Measurements from ENCODE around the gene C5AR1. TPM values are rescaled to one million over a fixed set of nuclear protein-coding genes. Genes with fewer than 3 reads are reported as not detected.
A peak's percentile ranks its signal among the peaks of the same experiment; 100 is the strongest.

The C5AR1 gene
- total and polyA plus RNA-seq, 4 donors, result 1.8 to 5.3 (median 3.2) TPM

DNA sequence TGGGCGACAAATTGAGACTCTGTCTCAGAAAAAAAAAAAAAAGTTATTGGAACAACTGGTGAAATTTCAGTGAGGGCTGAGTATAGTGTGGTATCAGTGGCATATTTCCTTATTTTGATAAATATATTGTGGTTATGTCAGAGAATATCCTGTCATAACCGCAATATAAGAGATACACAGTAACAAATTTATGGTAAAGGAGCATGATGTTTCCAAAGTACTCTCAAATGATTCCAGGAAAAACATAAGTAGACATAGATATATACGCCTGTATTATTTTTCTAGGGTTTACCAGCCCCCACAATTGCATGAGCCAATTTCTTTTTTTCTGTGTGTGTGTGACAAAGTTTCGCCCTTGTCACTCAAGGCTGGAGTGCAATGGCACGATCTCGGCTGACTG lies 5.7 kb upstream of the C5AR1 start (continued):
- TF ChIP-seq TAF1 (conservative IDR thresholded peaks at IDR 0.05), result no peak

DNA sequence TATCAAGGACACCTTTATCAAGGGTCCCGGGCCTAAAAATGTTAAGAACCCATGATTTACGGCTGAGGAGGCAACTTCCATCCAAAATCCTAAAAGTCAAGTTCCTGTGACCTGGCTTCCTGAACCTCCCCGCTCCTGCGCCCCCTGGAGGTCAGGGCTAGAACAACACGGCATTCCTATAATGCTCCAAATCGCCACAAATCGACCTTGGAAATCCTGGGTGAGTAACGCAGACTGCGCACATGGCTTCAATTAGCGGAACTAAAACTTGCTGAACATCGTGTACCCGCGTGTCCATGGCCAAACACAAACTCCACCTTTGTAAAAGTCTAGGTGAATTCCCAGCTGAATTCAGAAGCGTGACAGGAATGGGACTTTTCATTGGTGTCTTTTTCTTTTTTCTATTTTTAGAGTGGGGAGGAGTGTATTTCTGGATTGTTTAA lies 4.3 kb upstream of the C5AR1 start:
- 3% methylated on average over 14 of the region's 14 CpGs for WGBS
- peak; percentile 80 for DNase-seq (ENCODE audit: low spot score)
- Histone ChIP-seq H3K27ac (ENCODE audit: low read depth in 1 of 2, low read length in 2 of 2) (peak overlapping the region in 1 of 2 donors; percentile 40), H3K9ac (ENCODE audit: low read depth in 1 of 2, low read length in 2 of 2) (peak overlapping the region in 1 of 2 donors; percentile 34), H3K27me3 (ENCODE audit: control insufficient read depth in 4 of 4, insufficient read depth in 4 of 4, low read length in 3 of 4) (no peaks in the 10 kb centered on the region), H3K36me3 (ENCODE audit: control insufficient read depth in 4 of 4, insufficient read depth in 3 of 4, low read depth in 1 of 4, low read length in 3 of 4) (no peaks in the 10 kb centered on the region), H3K4me1 (ENCODE audit: control insufficient read depth in 4 of 4, insufficient read depth in 4 of 4, low read length in 3 of 4) (peaks cover 0 to 5% (median 0%) of the 10 kb centered on the region in 4 donors), H3K4me3 (ENCODE audit: low read depth in 1 of 3, low read length in 3 of 3) (no peak overlapping the region), H3K9me3 (ENCODE audit: control insufficient read depth in 4 of 4, low read length in 3 of 4) (no peaks in the 10 kb centered on the region)
- TF ChIP-seq HNF4G (IDR thresholded peaks at IDR 0.05) (no peak), HNF4A (conservative IDR thresholded peaks at IDR 0.05) (peak; percentile 52 to 67), NR2F2 (IDR thresholded peaks at IDR 0.05) (peak; percentile 84), TAF1 (conservative IDR thresholded peaks at IDR 0.05) (no peak), YY1 (IDR thresholded peaks at IDR 0.05) (peak; percentile 31), EGR1 (IDR thresholded peaks at IDR 0.05; ENCODE audit: low read depth in 2 of 2) (peak in 1 of 2 donors; percentile 66), GABPA (IDR thresholded peaks at IDR 0.05 in 1 of 2, conservative IDR thresholded peaks at IDR 0.05 in 1 of 2) (no peak), RAD21 (IDR thresholded peaks at IDR 0.05) (peak; percentile 72 to 82), FOXA1 (IDR thresholded peaks at IDR 0.05) (peak; percentile 38), RXRA (IDR thresholded peaks at IDR 0.05) (peak; percentile 70 to 77), JUND (IDR thresholded peaks at IDR 0.05) (peak in 1 of 2 donors; percentile 42), SP1 (IDR thresholded peaks at IDR 0.05) (peak; percentile 85), FOXA2 (IDR thresholded peaks at IDR 0.05) (no peak)
- TF ChIP-seq, protein P1, sequence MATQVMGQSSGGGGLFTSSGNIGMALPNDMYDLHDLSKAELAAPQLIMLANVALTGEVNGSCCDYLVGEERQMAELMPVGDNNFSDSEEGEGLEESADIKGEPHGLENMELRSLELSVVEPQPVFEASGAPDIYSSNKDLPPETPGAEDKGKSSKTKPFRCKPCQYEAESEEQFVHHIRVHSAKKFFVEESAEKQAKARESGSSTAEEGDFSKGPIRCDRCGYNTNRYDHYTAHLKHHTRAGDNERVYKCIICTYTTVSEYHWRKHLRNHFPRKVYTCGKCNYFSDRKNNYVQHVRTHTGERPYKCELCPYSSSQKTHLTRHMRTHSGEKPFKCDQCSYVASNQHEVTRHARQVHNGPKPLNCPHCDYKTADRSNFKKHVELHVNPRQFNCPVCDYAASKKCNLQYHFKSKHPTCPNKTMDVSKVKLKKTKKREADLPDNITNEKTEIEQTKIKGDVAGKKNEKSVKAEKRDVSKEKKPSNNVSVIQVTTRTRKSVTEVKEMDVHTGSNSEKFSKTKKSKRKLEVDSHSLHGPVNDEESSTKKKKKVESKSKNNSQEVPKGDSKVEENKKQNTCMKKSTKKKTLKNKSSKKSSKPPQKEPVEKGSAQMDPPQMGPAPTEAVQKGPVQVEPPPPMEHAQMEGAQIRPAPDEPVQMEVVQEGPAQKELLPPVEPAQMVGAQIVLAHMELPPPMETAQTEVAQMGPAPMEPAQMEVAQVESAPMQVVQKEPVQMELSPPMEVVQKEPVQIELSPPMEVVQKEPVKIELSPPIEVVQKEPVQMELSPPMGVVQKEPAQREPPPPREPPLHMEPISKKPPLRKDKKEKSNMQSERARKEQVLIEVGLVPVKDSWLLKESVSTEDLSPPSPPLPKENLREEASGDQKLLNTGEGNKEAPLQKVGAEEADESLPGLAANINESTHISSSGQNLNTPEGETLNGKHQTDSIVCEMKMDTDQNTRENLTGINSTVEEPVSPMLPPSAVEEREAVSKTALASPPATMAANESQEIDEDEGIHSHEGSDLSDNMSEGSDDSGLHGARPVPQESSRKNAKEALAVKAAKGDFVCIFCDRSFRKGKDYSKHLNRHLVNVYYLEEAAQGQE (IDR thresholded peaks at IDR 0.05), result peak; percentile 17
- TF ChIP-seq, protein P2, sequence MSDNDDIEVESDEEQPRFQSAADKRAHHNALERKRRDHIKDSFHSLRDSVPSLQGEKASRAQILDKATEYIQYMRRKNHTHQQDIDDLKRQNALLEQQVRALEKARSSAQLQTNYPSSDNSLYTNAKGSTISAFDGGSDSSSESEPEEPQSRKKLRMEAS (IDR thresholded peaks at IDR 0.05), result peak; percentile 83
- TF ChIP-seq, protein P3, sequence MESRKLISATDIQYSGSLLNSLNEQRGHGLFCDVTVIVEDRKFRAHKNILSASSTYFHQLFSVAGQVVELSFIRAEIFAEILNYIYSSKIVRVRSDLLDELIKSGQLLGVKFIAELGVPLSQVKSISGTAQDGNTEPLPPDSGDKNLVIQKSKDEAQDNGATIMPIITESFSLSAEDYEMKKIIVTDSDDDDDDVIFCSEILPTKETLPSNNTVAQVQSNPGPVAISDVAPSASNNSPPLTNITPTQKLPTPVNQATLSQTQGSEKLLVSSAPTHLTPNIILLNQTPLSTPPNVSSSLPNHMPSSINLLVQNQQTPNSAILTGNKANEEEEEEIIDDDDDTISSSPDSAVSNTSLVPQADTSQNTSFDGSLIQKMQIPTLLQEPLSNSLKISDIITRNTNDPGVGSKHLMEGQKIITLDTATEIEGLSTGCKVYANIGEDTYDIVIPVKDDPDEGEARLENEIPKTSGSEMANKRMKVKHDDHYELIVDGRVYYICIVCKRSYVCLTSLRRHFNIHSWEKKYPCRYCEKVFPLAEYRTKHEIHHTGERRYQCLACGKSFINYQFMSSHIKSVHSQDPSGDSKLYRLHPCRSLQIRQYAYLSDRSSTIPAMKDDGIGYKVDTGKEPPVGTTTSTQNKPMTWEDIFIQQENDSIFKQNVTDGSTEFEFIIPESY (IDR thresholded peaks at IDR 0.05), result peak; percentile 56
- TF ChIP-seq, protein P4, sequence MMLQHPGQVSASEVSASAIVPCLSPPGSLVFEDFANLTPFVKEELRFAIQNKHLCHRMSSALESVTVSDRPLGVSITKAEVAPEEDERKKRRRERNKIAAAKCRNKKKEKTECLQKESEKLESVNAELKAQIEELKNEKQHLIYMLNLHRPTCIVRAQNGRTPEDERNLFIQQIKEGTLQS (IDR thresholded peaks at IDR 0.05), result peak; percentile 78
- TF ChIP-seq, protein P5, sequence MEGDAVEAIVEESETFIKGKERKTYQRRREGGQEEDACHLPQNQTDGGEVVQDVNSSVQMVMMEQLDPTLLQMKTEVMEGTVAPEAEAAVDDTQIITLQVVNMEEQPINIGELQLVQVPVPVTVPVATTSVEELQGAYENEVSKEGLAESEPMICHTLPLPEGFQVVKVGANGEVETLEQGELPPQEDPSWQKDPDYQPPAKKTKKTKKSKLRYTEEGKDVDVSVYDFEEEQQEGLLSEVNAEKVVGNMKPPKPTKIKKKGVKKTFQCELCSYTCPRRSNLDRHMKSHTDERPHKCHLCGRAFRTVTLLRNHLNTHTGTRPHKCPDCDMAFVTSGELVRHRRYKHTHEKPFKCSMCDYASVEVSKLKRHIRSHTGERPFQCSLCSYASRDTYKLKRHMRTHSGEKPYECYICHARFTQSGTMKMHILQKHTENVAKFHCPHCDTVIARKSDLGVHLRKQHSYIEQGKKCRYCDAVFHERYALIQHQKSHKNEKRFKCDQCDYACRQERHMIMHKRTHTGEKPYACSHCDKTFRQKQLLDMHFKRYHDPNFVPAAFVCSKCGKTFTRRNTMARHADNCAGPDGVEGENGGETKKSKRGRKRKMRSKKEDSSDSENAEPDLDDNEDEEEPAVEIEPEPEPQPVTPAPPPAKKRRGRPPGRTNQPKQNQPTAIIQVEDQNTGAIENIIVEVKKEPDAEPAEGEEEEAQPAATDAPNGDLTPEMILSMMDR (IDR thresholded peaks at IDR 0.05; ENCODE audit: low read depth, low read length, missing input control), result peak; percentile 95

Data from liver (tissue), 9 donors.